ENCODE measurements around the gene SH2B3. TPM values are rescaled to one million over a fixed set of nuclear protein-coding genes. Genes with fewer than 3 reads are reported as not detected.

The SH2B3 gene
- total and polyA plus RNA-seq, 9 of the 15 experiments (the other 6 are each of a cell fraction or from before 2014, with no cell fraction given): 10.8 to 75.3 (median 37.4) TPM

DNA sequence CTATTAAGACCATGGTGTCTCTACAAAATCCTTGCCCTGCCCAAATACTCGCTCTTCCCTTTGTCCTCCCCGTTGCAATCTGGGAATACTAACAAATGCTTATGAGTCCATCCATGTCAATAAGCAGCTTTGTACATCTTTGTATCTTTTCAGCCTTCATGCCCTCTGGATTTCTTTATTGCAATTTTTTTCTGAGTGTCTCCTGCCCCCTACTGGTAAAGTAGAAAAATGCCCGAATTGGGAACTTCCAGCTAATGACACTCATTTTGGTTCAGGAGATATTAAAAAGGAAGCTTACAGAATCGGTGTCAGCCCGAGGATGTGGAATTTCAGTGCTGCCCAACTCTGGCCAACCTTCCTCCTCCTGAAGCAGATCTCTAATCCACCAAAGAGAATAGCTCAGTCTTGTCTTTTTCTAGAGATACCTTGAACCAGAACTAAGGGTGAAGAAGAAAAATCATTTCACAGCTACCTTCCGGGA, 46.0 kb downstream of the SH2B3 start (continued):
- TF ChIP-seq, protein P1, sequence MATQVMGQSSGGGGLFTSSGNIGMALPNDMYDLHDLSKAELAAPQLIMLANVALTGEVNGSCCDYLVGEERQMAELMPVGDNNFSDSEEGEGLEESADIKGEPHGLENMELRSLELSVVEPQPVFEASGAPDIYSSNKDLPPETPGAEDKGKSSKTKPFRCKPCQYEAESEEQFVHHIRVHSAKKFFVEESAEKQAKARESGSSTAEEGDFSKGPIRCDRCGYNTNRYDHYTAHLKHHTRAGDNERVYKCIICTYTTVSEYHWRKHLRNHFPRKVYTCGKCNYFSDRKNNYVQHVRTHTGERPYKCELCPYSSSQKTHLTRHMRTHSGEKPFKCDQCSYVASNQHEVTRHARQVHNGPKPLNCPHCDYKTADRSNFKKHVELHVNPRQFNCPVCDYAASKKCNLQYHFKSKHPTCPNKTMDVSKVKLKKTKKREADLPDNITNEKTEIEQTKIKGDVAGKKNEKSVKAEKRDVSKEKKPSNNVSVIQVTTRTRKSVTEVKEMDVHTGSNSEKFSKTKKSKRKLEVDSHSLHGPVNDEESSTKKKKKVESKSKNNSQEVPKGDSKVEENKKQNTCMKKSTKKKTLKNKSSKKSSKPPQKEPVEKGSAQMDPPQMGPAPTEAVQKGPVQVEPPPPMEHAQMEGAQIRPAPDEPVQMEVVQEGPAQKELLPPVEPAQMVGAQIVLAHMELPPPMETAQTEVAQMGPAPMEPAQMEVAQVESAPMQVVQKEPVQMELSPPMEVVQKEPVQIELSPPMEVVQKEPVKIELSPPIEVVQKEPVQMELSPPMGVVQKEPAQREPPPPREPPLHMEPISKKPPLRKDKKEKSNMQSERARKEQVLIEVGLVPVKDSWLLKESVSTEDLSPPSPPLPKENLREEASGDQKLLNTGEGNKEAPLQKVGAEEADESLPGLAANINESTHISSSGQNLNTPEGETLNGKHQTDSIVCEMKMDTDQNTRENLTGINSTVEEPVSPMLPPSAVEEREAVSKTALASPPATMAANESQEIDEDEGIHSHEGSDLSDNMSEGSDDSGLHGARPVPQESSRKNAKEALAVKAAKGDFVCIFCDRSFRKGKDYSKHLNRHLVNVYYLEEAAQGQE (IDR thresholded peaks at IDR 0.05; ENCODE audit: borderline replicate concordance): peak; percentile 54; the same call in 1 of the 2 replicates
- TF ChIP-seq, protein P1 (CRISPR knock-in tag; IDR thresholded peaks at IDR 0.05; ENCODE audit: low read depth): no peak
- TF ChIP-seq NBN (IDR thresholded peaks at IDR 0.05; ENCODE audit: low read depth) (0 out of 2 replicates have a peak, but pooled peaks have one; percentile 47), KHSRP (IDR thresholded peaks at IDR 0.05) (no peak), FOXK1 (CRISPR knock-in tag; IDR thresholded peaks at IDR 0.05; ENCODE audit: borderline replicate concordance) (no peak), NFYB (IDR thresholded peaks at IDR 0.05; ENCODE audit: extremely low read depth, insufficient read length) (no peak), ETV1 (tag; conservative IDR thresholded peaks at IDR 0.05; ENCODE audit: low read depth) (no peak), ZNF41 (CRISPR knock-in tag; conservative IDR thresholded peaks at IDR 0.05) (no peak), SUPT5H (IDR thresholded peaks at IDR 0.05) (peak; percentile 40; the same call in 1 of the 2 replicates), ZNF140 (CRISPR knock-in tag; IDR thresholded peaks at IDR 0.05) (no peak), FOXK2 (conservative IDR thresholded peaks at IDR 0.05 in 1 of 2, IDR thresholded peaks at IDR 0.05 in 1 of 2; ENCODE audit: low read depth in 2 of 2) (peak in 1 of 2 experiments; percentile 27; a peak in 1 of 4 replicates), ZNF589 (CRISPR knock-in tag; IDR thresholded peaks at IDR 0.05; ENCODE audit: low read depth) (no peak), FOSL1 (tag; conservative IDR thresholded peaks at IDR 0.05) (no peak)
- TF ChIP-seq, protein P2, sequence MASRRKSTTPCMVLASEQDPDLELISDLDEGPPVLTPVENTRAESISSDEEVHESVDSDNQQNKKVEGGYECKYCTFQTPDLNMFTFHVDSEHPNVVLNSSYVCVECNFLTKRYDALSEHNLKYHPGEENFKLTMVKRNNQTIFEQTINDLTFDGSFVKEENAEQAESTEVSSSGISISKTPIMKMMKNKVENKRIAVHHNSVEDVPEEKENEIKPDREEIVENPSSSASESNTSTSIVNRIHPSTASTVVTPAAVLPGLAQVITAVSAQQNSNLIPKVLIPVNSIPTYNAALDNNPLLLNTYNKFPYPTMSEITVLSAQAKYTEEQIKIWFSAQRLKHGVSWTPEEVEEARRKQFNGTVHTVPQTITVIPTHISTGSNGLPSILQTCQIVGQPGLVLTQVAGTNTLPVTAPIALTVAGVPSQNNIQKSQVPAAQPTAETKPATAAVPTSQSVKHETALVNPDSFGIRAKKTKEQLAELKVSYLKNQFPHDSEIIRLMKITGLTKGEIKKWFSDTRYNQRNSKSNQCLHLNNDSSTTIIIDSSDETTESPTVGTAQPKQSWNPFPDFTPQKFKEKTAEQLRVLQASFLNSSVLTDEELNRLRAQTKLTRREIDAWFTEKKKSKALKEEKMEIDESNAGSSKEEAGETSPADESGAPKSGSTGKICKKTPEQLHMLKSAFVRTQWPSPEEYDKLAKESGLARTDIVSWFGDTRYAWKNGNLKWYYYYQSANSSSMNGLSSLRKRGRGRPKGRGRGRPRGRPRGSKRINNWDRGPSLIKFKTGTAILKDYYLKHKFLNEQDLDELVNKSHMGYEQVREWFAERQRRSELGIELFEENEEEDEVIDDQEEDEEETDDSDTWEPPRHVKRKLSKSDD (conservative IDR thresholded peaks at IDR 0.05; ENCODE audit: low read length): no peak
- TF ChIP-seq, protein P3, sequence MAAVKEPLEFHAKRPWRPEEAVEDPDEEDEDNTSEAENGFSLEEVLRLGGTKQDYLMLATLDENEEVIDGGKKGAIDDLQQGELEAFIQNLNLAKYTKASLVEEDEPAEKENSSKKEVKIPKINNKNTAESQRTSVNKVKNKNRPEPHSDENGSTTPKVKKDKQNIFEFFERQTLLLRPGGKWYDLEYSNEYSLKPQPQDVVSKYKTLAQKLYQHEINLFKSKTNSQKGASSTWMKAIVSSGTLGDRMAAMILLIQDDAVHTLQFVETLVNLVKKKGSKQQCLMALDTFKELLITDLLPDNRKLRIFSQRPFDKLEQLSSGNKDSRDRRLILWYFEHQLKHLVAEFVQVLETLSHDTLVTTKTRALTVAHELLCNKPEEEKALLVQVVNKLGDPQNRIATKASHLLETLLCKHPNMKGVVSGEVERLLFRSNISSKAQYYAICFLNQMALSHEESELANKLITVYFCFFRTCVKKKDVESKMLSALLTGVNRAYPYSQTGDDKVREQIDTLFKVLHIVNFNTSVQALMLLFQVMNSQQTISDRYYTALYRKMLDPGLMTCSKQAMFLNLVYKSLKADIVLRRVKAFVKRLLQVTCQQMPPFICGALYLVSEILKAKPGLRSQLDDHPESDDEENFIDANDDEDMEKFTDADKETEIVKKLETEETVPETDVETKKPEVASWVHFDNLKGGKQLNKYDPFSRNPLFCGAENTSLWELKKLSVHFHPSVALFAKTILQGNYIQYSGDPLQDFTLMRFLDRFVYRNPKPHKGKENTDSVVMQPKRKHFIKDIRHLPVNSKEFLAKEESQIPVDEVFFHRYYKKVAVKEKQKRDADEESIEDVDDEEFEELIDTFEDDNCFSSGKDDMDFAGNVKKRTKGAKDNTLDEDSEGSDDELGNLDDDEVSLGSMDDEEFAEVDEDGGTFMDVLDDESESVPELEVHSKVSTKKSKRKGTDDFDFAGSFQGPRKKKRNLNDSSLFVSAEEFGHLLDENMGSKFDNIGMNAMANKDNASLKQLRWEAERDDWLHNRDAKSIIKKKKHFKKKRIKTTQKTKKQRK (IDR thresholded peaks at IDR 0.05; ENCODE audit: borderline replicate concordance, low read depth, low read length): no peak
